Left ventricle myocardium inferior (tissue), 1 donor: ENCODE data around the gene CDK16. TPM values are rescaled to one million over a fixed set of nuclear protein-coding genes. Genes with fewer than 3 reads are reported as not detected.

Experiments used
- DNase-seq: peaks from one replicate; pipeline ENCODE4 v3.0.0-alpha.2; 2020
- H3K27ac ChIP-seq: fragments of 200-600 bp; replicated peaks from 2 replicates; pipeline ENCODE4 v1.8.0; 2021
- H3K27me3 ChIP-seq: fragments of 200-600 bp; 2 replicates; pipeline ENCODE4 v1.8.0; 2021; ENCODE audit warnings: low read depth
- H3K36me3 ChIP-seq: fragments of 200-600 bp; 2 replicates; pipeline ENCODE4 v1.8.0; 2021
- H3K4me1 ChIP-seq: fragments of 200-600 bp; 2 replicates; pipeline ENCODE4 v1.8.0; 2021
- H3K4me3 ChIP-seq: fragments of 200-600 bp; 2 replicates; pipeline ENCODE4 v1.8.0; 2021; ENCODE audit warnings: mild to moderate bottlenecking, moderate library complexity
- H3K9me3 ChIP-seq: fragments of 200-600 bp; replicated peaks from 2 replicates; pipeline ENCODE4 v1.8.0; 2021
- CTCF ChIP-seq: fragments of 200-600 bp; IDR thresholded peaks from 2 replicates; pipeline ENCODE4 v1.8.0; 2021; ENCODE audit warnings: antibody characterized with exemption, mild to moderate bottlenecking, borderline replicate concordance
- intact Hi-C: fragments of 100-400 bp; cut with micrococcal nuclease; formaldehyde crosslinking; loops from one replicate; pipeline ENCODE4 v1.11.0; 2022
- total RNA-seq: library from RNA; stranded (reverse); fragmentation: NEBNext Ultra II Directional; extraction: Animal tissue kit (Norgen Biotek cat#: 25700); gene quantifications from one replicate; pipeline ENCODE4 v1.2.1, GENCODE V29; 2021
- donor health status: DM: no; HTN: yes; CAD: no; lungs with severe emphysema.

The CDK16 gene
- total RNA-seq, 1 donor from 2014 or later = 120 TPM

GRCh38 chrX:47241201-47242011 lies 22.9 kb downstream of the CDK16 start:
- Histone ChIP-seq H3K27me3 (no peaks in the 10 kb centered on the region), H3K9me3 (no peaks in the 10 kb centered on the region), H3K4me1 (peaks cover 5% of the 10 kb centered on the region), H3K27ac (no peak overlapping the region), H3K36me3 (peaks cover 25% of the 10 kb centered on the region), H3K4me3 (no peak overlapping the region)
- no peak for TF ChIP-seq CTCF
- DNase-seq = no peak
- intact Hi-C loops = no loop called here

DNA sequence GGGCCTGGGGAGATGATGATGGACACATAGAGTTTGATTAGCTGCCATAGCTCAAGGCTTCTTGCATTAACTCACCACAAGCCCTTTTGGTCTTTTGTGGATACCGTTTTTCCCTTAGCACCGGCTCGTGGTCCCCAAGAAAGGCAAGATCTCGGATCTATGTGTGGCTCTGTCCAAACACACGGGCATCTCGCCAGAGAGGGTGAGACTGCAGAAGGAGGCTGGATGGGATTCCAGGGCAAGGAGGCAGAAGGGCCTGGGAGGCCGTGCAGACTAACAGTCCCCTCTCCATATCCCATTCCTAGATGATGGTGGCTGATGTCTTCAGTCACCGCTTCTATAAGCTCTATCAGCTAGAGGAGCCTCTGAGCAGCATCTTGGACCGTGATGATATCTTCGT lies 23.8 kb downstream of the CDK16 start:
- H3K27me3 ChIP-seq = no peaks in the 10 kb centered on the region
- intact Hi-C loops = no loop called here
- H3K9me3 ChIP-seq = no peaks in the 10 kb centered on the region
- no peak for TF ChIP-seq CTCF
- H3K36me3 ChIP-seq = peaks cover 30% of the 10 kb centered on the region
- DNase-seq = no peak
- H3K27ac ChIP-seq = no peak overlapping the region
- H3K4me3 ChIP-seq = no peak overlapping the region
- H3K4me1 ChIP-seq = peaks cover under 1% of the 10 kb centered on the region

DNA sequence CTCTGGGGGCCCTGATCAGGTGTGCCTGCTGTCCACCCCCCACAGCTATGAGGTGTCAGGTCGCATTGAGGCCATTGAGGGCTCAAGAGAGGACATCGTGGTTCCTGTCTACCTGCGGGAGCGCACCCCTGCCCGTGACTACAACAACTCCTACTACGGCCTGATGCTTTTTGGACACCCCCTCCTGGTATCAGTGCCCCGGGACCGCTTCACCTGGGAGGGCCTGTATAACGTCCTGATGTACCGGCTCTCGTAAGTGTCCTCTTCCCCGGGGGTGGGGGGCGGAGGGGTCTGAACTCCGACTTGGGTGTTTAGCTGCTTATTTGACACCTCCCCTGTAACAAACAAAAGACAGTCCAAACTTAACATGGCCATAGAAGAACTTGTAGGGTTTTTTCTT lies 24.9 kb downstream of the CDK16 start:
- Histone ChIP-seq H3K9me3 (no peaks in the 10 kb centered on the region), H3K36me3 (peaks cover 30% of the 10 kb centered on the region), H3K4me3 (no peak overlapping the region), H3K4me1 (no peaks in the 10 kb centered on the region), H3K27ac (no peak overlapping the region), H3K27me3 (no peaks in the 10 kb centered on the region)
- TF ChIP-seq CTCF = no peak
- DNase-seq = no peak
- intact Hi-C loops = no loop called here

DNA sequence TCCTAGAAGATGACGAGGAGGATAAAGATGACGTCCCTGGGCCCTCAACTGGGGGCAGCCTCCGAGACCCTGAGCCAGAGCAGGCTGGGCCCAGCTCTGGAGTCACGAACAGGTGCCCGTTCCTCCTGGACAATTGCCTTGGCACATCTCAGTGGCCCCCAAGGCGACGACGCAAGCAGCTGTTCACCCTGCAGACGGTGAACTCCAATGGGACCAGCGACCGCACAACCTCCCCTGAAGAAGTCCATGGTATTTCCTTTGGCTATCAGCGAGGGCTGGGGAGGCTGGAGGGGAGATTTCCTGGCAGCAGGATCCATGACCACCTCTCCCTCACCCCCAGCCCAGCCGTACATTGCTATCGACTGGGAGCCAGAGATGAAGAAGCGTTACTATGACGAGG lies 26.2 kb downstream of the CDK16 start:
- intact Hi-C loops = no loop called here
- no peak for TF ChIP-seq CTCF
- Histone ChIP-seq H3K4me1 (no peaks in the 10 kb centered on the region), H3K27ac (no peak overlapping the region), H3K36me3 (peaks cover 30% of the 10 kb centered on the region), H3K4me3 (no peak overlapping the region), H3K9me3 (no peaks in the 10 kb centered on the region), H3K27me3 (no peaks in the 10 kb centered on the region)
- no peak for DNase-seq

GRCh38 chrX:47245156-47245555 lies 26.7 kb downstream of the CDK16 start:
- Histone ChIP-seq H3K36me3 (peaks cover 30% of the 10 kb centered on the region), H3K4me1 (no peaks in the 10 kb centered on the region), H3K4me3 (no peak overlapping the region), H3K27ac (no peak overlapping the region), H3K9me3 (no peaks in the 10 kb centered on the region), H3K27me3 (no peaks in the 10 kb centered on the region)
- no peak for DNase-seq
- no peak for TF ChIP-seq CTCF
- intact Hi-C loops = no loop called here
